Esophagus muscularis mucosa (tissue), 4 donors: ENCODE data around the gene CYB5RL. TPM values are rescaled to one million over a fixed set of nuclear protein-coding genes. Genes with fewer than 3 reads are reported as not detected.

Experiments
- DNase-seq: peaks from one replicate; pipeline ENCODE4 v3.0.0-alpha.2; 2017; ENCODE audit errors: extremely low spot score
- H3K27ac ChIP-seq, 4 donors: fragments of 200-600 bp; sonication (generic); replicated peaks in 1 of 4; 1 replicate in 3 of 4; 2 replicates in 1 of 4; pipeline ENCODE4 v1.5.1; 2016 to 2019; ENCODE audit warnings: mild to moderate bottlenecking in 1 of 4
- H3K27me3 ChIP-seq, 4 donors: fragments of 200-600 bp; sonication (generic); one replicate each; pipeline versions ENCODE4 v1.5.1 to v1.6.0; 2016 to 2019
- H3K36me3 ChIP-seq, 4 donors: fragments of 200-600 bp; sonication (generic); one replicate each; pipeline ENCODE4 v1.5.1; 2016 to 2019
- H3K4me1 ChIP-seq, 4 donors: fragments of 200-600 bp; sonication (generic); one replicate each; pipeline ENCODE4 v1.5.1; 2016 to 2019
- H3K4me3 ChIP-seq, 4 donors: fragments of 200-600 bp; sonication (generic); 1 replicate in 2 of 4; 2 replicates in 2 of 4; pipeline ENCODE4 v1.5.1; 2016 to 2019; ENCODE audit warnings: mild to moderate bottlenecking in 4 of 4, moderate library complexity in 1 of 4
- H3K9me3 ChIP-seq, 4 donors: fragments of 200-600 bp; sonication (generic); 1 replicate in 3 of 4; 2 replicates in 1 of 4; pipeline ENCODE4 v1.5.1; 2016 to 2019
- CTCF ChIP-seq, 3 experiments: fragments of 200-600 bp in 2 of 3; fragments of 450-650 bp in 1 of 3; sonication (generic) in 2 of 3; IDR thresholded peaks; one replicate each; pipeline ENCODE4 v1.5.1; 2017 to 2019; ENCODE audit warnings: antibody characterized with exemption in 3 of 3, mild to moderate bottlenecking in 2 of 3, moderate library complexity in 1 of 3
- EP300 ChIP-seq: sonication (generic); formaldehyde crosslinking; IDR thresholded peaks from one replicate; pipeline ENCODE4 v1.6.1; 2017; ENCODE audit warnings: antibody characterized with exemption
- POLR2A ChIP-seq: fragments of 450-650 bp; IDR thresholded peaks from one replicate; pipeline ENCODE4 v1.6.1; 2017; ENCODE audit warnings: antibody characterized with exemption, moderate library complexity, mild to moderate bottlenecking, low read depth
- POLR2AphosphoS5 ChIP-seq, 2 donors: sonication (generic); formaldehyde crosslinking; IDR thresholded peaks; one replicate each; pipeline ENCODE4 v1.6.1; 2017; ENCODE audit warnings: antibody characterized with exemption in 2 of 2
- WGBS: methylation state at CpG from one replicate; pipeline ENCODE4 v1.1.5; 2018; 5-methylcytosine and 5-hydroxymethylcytosine counted together
- intact Hi-C: fragments of 100-400 bp; cut with DNase I; formaldehyde crosslinking; loops from one replicate; pipeline ENCODE4 v1.15.1; 2023
- total RNA-seq, 4 donors: library from RNA; depleted of rRNA; stranded (reverse); fragments of >200 nt; gene quantifications; one replicate each; pipeline versions ENCODE4 v1.1.0 to v1.2.1, GENCODE V29; 2016

Gene CYB5RL
- total RNA-seq, 4 donors from 2014 or later = 3.6 to 6.1 (median 3.9) TPM

DNA sequence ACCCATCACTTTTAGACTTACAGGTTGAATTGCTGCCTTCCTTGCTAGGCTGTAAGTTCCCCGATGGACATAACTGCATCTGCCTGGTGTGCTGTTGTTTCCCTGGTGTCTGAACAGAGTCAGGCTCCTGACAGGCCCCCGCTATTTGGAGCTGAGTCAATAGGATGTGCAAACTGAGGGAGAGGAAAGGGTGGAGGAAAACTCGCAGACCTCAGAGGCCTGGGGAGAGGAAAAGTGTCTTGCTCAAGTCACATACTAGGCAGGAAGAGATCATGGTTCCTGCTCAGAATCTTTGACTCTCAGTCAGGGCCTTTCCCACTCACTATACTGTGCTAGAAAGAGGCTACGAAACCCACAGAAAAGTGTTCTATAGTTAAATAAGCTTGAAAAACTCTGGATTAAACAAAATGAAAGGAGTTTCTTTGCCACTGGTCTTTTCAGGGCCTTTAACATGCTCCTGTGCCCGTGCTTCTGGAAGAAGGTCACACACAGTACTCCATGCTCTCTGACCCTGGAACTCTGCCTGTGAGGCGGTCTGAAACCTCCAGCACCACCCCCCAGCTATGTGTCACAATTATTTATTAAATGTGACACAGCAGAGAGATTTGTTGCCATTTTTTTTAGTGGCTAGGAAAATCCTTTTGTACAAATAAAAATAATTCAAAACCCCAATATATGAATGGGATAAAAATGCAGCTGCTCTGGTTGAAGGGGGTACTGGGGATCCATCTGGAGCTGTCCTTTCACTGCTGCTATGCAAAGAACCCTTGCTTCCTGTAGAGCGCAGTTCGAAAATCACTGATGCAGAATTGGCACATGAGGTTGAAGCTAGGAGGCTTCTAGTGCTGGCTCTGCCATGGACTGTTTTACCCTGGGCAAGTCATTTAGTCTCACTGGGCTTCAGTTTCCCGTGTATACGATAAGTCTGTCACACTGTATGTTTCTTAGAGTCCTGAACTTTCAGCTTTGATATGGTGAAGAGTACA, 26.9 kb downstream of the CYB5RL start:
- WGBS = 78% methylated on average over 10 of the region's 10 CpGs
- Histone ChIP-seq H3K36me3 (peaks cover 0 to 26% (median 11%) of the 10 kb centered on the region in 4 donors), H3K27ac (no peak overlapping the region), H3K4me3 (no peak overlapping the region), H3K4me1 (peaks cover 0 to 5% (median 0%) of the 10 kb centered on the region in 4 donors), H3K9me3 (no peaks in the 10 kb centered on the region), H3K27me3 (no peaks in the 10 kb centered on the region)
- no peak for DNase-seq
- no peak for TF ChIP-seq CTCF (IDR thresholded peaks at IDR 0.05)
- TF ChIP-seq EP300 = no peak
- no peak for TF ChIP-seq POLR2AphosphoS5 (IDR thresholded peaks at IDR 0.05)
- no peak for TF ChIP-seq POLR2A
- intact Hi-C loops = no loop called here

- Histone ChIP-seq H3K4me1 (peaks cover 0 to 5% (median 0%) of the 10 kb centered on the region in 4 donors), H3K36me3 (peaks cover 0 to 21% (median 10%) of the 10 kb centered on the region in 4 donors), H3K4me3 (no peak overlapping the region), H3K27me3 (no peaks in the 10 kb centered on the region), H3K27ac (no peak overlapping the region), H3K9me3 (no peaks in the 10 kb centered on the region)
- intact Hi-C loops = no loop called here
- WGBS = 90% methylated on average over 8 of the region's 8 CpGs
- TF ChIP-seq POLR2AphosphoS5 (IDR thresholded peaks at IDR 0.05) (no peak), POLR2A (no peak), CTCF (IDR thresholded peaks at IDR 0.05) (no peak), EP300 (no peak)
- no peak for DNase-seq
Measured at GRCh38 chr1:54171606-54172005, 28.2 kb downstream of the CYB5RL start.

GRCh38 chr1:54171016-54171415, 28.8 kb downstream of the CYB5RL start:
- intact Hi-C loops = no loop called here
- no peak for DNase-seq
- no peak overlapping the region for H3K4me3 ChIP-seq
- H3K27me3 ChIP-seq = no peaks in the 10 kb centered on the region
- 86% methylated on average over 8 of the region's 8 CpGs for WGBS
- no peak overlapping the region for H3K27ac ChIP-seq
- H3K36me3 ChIP-seq = peaks cover 0 to 17% (median 10%) of the 10 kb centered on the region in 4 donors
- H3K4me1 ChIP-seq = peaks cover 0 to 5% (median 0%) of the 10 kb centered on the region in 4 donors
- no peaks in the 10 kb centered on the region for H3K9me3 ChIP-seq
- TF ChIP-seq POLR2A (no peak), CTCF (IDR thresholded peaks at IDR 0.05) (no peak), POLR2AphosphoS5 (IDR thresholded peaks at IDR 0.05) (no peak), EP300 (no peak)

- WGBS = 82% methylated on average over 3 of the region's 3 CpGs
- intact Hi-C loops = no loop called here
- Histone ChIP-seq H3K4me1 (peaks cover 0 to 5% (median 0%) of the 10 kb centered on the region in 4 donors), H3K36me3 (peaks cover 0 to 10% (median 2%) of the 10 kb centered on the region in 4 donors), H3K9me3 (no peaks in the 10 kb centered on the region), H3K27ac (no peak overlapping the region), H3K4me3 (no peak overlapping the region), H3K27me3 (no peaks in the 10 kb centered on the region)
- no peak for TF ChIP-seq CTCF (IDR thresholded peaks at IDR 0.05)
- TF ChIP-seq EP300 = no peak
- no peak for TF ChIP-seq POLR2AphosphoS5 (IDR thresholded peaks at IDR 0.05)
- no peak for TF ChIP-seq POLR2A
- no peak for DNase-seq
Measured at GRCh38 chr1:54169068-54169467, 30.8 kb downstream of the CYB5RL start.
